HG02798 (cell line): ENCODE data around the gene PCSK1N.

Source experiments
- ATAC-seq: cut with Tn5 transposase; IDR thresholded peaks from one replicate; pipeline ENCODE4 v1.9.1; 2021; ENCODE audit warnings: mild to moderate bottlenecking; ENCODE audit not compliant: unreplicated experiment, poor library complexity

PCSK1N gene

GRCh38 chrX:48792219-48792618 is 43.2 kb downstream of the PCSK1N start:
- no peak for ATAC-seq

GRCh38 chrX:48791063-48791820 is 44.2 kb downstream of the PCSK1N start:
- ATAC-seq = no peak

GRCh38 chrX:48790477-48790876 is 44.9 kb downstream of the PCSK1N start:
- ATAC-seq = no peak

GRCh38 chrX:48789366-48790220 is 45.8 kb downstream of the PCSK1N start:
- no peak for ATAC-seq

GRCh38 chrX:48787505-48788443 is 47.6 kb downstream of the PCSK1N start:
- ATAC-seq = no peak

- no peak for ATAC-seq
Observed at GRCh38 chrX:48786825-48787504, 48.4 kb downstream of the PCSK1N start.

- no peak for ATAC-seq
Observed at GRCh38 chrX:48786341-48786800, 49.0 kb downstream of the PCSK1N start, which contains the start of gene GATA1. GATA1 (plus strand) TSS chrX:48786590; CDS start chrX:48791110, 4,520 bp downstream.

- ATAC-seq = no peak
Observed at GRCh38 chrX:48785540-48786214, 49.7 kb downstream of the PCSK1N start.

GRCh38 chrX:48785186-48785539 is 50.2 kb downstream of the PCSK1N start:
- ATAC-seq = no peak

GRCh38 chrX:48784726-48785125 is 50.7 kb downstream of the PCSK1N start:
- no peak for ATAC-seq

- no peak for ATAC-seq
Observed at GRCh38 chrX:48782795-48783194, 52.6 kb downstream of the PCSK1N start.

GRCh38 chrX:48782216-48782615 is 53.2 kb downstream of the PCSK1N start:
- ATAC-seq = no peak

GRCh38 chrX:48781705-48782104 is 53.7 kb downstream of the PCSK1N start:
- ATAC-seq = no peak
